Epithelial cell of proximal tubule (primary cell): ENCODE results near the gene NTSR1. TPM values are rescaled to one million over a fixed set of nuclear protein-coding genes. Genes with fewer than 3 reads are reported as not detected.

Experiments
- DNase-seq: peaks from one replicate; pipeline ENCODE4 v3.0.0-alpha.2; 2011; ENCODE audit warnings: low read depth
- H3K4me3 ChIP-seq: 2 replicates; pipeline ENCODE4 v1.5.1; 2011; ENCODE audit warnings: low read depth, mild to moderate bottlenecking, low read length
- total RNA-seq: library from RNA; depleted of rRNA; stranded (reverse); fragments of >200 nt; gene quantifications from 2 replicates; pipeline ENCODE4 v1.2.3, GENCODE V29; 2015
- TF ChIP-seq, protein P1 (sequence below): conservative IDR thresholded peaks from 2 replicates; pipeline ENCODE4 v1.5.1; 2012; ENCODE audit warnings: low read depth, mild to moderate bottlenecking, low read length

Gene NTSR1
- total RNA-seq, 1 donor from 2014 or later = not detected

DNA sequence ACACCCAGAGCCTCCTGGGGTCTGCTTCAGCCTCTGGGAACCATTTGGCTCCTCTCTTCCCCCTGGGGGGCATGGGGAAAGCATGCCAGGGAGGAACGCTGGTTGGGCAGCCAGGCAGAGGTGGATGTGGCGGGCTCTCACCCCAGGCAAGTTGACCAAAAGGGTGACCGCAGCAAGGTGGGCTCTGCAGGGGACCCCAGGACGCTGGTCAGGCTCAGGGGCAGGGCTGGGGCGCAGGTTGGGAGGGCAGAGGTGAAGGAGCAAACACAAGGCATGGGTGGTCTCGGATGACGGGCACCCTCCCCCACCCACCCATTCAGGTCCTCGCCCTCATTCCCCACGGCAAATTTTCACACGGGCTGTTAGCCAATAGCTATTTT is 57.4 kb downstream of the NTSR1 start:
- TF ChIP-seq, protein P1, sequence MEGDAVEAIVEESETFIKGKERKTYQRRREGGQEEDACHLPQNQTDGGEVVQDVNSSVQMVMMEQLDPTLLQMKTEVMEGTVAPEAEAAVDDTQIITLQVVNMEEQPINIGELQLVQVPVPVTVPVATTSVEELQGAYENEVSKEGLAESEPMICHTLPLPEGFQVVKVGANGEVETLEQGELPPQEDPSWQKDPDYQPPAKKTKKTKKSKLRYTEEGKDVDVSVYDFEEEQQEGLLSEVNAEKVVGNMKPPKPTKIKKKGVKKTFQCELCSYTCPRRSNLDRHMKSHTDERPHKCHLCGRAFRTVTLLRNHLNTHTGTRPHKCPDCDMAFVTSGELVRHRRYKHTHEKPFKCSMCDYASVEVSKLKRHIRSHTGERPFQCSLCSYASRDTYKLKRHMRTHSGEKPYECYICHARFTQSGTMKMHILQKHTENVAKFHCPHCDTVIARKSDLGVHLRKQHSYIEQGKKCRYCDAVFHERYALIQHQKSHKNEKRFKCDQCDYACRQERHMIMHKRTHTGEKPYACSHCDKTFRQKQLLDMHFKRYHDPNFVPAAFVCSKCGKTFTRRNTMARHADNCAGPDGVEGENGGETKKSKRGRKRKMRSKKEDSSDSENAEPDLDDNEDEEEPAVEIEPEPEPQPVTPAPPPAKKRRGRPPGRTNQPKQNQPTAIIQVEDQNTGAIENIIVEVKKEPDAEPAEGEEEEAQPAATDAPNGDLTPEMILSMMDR = no peak
- DNase-seq = no peak
- no peak overlapping the region for H3K4me3 ChIP-seq

DNA sequence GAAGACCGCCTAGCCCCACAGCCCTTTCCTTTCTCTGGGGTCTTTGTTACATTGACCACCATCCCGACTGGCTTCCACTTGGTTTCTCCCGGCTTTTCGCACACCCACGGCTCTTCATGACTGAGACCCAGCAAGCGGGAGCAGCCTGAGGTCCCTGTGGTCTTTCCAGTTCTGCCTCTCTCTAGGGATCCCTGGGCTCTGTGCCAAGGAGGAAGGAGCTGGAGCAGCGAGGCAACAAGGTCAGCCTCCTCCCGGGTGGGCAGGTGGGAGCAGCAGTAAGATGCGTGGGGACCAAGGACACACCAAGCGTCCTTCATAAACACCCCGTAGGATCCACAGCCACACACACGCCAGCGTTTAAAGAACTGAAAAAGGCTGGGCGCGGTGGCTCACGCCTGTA is 58.1 kb downstream of the NTSR1 start:
- DNase-seq = no peak
- TF ChIP-seq, protein P1 = no peak
- H3K4me3 ChIP-seq = no peak overlapping the region

DNA sequence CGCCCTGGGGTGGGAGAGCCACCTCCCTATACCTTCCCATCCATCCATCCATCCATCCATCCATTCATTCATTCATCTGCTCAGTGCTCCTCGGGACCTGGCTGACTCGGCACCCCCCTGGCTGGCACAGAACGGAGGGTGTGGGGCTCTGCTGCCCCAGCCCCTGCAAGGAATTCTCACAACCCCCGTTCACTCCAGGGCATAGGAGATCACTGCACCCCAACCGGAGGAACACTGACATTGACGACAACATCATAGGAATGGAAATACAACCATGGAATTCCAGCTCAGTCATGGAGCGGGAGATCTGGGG is 59.6 kb downstream of the NTSR1 start:
- TF ChIP-seq, protein P1 = no peak
- DNase-seq = no peak
- H3K4me3 ChIP-seq = no peak overlapping the region

DNA sequence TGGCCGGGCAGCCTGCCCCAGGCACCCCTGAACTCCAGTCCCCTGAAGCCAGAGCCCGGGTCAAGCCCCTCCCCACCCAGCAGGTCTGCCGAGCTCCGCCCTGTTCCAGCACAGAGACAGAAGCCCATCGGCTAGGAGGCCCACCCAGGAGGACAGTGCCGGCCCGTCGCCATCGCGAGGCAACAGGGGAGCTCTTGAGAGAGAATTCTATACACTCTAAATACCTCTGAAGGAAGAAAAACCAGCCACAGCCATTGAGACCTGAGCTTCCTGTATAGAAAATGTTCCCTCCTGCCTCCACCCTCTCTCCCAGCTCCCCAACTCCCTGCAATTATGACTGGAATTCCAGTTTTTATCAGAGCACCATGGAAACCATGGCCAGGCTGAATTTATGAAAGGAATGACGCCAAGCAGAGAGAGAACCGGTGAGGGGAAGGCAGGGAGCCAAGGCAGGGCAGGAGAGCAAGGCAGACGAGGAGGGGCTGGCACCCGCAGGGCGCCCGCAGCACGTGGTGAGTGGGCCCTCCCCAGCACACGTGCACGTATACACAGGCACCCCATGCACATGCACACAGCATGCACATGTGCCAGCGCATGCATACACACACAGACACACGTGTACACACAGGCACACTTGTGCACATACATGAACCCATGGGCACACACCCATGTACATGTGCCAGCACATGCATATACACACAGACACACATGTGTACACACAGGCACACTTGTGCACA is 60.1 kb downstream of the NTSR1 start:
- DNase-seq = no peak
- no peak overlapping the region for H3K4me3 ChIP-seq
- TF ChIP-seq, protein P1 = no peak

DNA sequence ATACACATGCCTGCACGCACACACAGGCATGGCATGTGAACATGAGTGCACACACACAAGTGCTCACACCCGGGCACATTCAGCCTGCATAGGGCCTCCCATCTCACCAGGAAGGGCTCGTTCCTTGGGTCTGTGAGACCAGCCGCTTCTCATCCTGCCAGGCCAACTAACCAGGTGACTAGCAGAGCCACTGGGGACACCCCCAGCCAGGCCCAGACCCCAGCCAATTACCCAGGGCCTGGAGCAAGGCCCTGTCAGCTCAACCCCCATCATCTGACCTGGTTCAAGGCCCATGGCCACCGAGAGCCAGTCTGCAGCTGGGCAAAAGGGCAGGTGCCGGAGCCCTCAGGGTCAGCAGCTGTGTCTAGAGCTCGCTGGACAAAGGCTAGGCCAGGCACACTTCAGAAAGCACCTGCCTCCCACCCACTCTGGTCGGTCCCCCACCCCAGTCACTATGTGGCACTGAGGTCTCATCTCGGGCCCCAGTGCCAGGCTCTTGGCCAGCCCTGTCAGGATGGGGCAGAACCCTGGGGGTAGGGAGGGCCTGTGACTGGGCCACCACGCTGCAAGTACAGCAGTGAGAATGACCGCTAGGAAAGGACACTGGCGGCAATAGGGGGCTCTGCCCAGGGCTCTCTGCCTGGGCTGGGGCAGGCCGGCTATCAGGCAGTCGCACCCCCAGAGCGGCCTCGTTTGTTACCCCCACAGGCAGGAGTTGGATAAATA is 60.9 kb downstream of the NTSR1 start:
- TF ChIP-seq, protein P1 = no peak
- DNase-seq = no peak
- H3K4me3 ChIP-seq = no peak overlapping the region

DNA sequence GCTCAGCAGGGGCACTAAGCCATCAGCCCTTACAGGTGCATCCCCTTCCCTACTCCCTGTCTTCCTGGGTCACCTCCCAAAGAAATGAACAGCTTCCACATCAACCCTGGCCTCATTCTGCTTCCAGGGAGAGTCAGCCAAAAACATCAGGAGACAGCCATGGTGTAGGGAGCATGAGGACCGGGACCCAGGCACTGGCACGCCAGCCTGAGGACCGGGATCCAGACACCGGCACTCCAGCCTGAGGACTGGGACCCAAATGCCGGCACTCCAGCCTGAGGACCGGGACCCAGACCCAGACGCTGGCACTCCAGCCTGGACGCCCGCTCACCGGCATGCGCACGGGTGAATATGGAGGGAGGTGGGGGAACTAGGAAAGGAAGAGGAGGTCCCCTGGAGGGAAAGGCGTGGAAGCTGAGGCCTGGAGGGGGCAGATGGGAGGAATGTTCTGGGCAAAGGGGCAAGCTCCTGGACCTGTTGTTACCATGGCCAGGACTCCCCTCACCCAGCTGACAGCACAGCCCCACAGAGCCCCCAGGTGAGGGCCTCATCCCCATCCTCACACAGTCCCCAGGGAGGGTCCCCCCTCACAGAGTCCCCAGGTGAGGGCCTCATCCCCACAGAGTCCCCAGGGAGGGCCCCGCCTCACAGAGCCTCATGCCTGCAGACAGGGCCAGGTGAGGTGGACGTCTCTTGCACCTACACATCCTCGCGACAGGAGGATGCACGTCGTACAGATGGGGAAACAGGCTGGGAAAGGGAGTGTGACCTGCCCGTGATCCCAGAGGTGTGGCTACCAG is 61.7 kb downstream of the NTSR1 start:
- TF ChIP-seq, protein P1 = no peak
- no peak overlapping the region for H3K4me3 ChIP-seq
- DNase-seq = no peak
